Stimulated activated CD4-positive, alpha-beta T cell treated with anti-CD3 and anti-CD28 coated beads, Interleukin-15, amount 100 ng/mL, for 48 hours (primary cell): Measurements from ENCODE around the gene AVPR2.

Experiments used
- DNase-seq, 2 donors: peaks; one replicate each; pipeline ENCODE4 v3.0.0-alpha.2; 2020; ENCODE audit warnings: low read depth in 2 of 2

The AVPR2 gene

GRCh38 chrX:153913701-153914100, 9.2 kb downstream of the AVPR2 start:
- no peak for DNase-seq

- no peak for DNase-seq
Observed at GRCh38 chrX:153917869-153918268, 13.4 kb downstream of the AVPR2 start.

DNA sequence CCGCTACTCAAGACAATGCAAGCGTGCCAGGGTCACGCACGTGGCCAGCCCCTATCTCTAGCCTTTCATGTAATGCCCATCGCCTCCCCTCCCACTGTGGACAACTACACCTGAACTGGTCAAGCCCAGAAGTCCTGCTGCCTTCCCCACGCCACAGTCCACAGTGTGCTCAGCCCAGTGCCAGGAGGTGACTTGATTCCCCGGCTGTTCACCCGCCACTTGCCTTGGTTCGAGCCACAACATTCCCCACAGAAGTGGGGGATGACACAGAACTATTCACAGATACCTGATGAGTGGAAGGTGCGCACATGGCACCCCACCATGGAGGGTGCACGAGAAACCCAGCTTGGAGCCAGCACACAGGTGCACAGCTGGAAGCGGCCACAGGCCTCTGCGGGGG, 14.8 kb downstream of the AVPR2 start:
- DNase-seq = no peak

GRCh38 chrX:153920546-153920945, 16.1 kb downstream of the AVPR2 start:
- DNase-seq = no peak

DNA sequence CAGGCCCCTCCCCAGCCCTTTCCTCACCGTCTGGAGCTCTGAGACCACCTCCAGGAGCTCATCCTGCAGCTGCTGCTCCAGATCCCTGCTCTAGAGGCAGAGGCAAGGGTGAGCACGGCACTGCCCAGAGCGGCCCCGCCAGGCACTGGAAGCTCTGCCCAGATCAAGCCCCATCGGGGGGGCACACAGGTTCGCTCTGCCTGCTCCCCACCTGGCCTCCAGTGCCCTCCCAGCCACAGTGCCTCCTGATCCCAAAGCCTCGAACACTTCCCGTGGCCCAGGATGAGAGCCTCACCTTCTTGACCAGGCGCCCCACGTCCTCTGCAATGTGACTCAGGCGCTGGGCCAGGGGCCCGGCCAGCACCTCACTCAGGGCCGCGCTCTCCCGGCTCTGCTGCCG, 16.6 kb downstream of the AVPR2 start:
- DNase-seq = no peak

DNA sequence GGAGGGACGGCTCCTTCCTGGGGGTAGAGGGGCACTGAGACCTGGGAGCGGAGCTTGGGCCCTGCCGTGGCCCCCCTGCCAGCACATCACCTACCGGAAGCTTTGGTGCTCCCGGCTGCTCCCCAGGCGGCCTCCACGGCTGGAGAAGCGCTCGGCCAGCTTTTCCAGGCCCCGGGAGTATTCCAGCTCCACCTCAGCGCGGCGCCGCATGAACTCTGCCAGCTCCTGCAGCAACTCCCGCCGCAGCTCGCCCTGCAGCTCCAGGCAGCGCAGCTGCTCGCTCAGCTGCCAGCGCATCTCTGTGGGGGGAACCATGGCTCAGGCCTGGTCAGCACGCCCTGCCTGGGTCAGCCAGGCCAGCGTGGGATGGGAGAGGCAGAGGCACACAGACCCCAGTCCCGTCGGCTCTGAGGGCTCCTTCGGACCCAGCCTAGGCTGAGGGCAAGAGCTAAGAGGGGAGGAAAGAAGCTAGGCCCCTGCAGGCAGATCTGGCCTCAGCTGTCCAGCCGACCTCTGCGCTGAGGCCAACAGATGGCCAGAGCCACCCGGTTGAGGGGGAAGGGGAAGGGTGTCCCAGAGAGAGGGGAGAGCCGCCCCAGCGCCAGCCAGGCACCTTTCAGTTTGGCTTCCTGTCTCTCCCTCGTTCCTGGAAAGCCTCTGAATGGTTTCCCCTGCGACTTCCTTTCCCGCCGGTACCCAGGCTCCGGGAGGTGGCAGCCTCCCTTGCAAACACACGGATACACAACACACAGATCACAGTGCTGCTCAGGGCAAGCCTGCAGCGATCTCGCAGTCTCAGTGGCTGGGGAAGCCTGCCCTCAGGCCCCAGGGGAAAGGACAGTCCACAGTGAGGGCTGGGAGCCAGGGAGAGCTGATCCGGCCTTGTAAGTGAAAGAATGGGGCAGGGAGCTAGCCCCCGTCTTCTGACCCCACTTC, 17.3 kb downstream of the AVPR2 start:
- no peak for DNase-seq

DNA sequence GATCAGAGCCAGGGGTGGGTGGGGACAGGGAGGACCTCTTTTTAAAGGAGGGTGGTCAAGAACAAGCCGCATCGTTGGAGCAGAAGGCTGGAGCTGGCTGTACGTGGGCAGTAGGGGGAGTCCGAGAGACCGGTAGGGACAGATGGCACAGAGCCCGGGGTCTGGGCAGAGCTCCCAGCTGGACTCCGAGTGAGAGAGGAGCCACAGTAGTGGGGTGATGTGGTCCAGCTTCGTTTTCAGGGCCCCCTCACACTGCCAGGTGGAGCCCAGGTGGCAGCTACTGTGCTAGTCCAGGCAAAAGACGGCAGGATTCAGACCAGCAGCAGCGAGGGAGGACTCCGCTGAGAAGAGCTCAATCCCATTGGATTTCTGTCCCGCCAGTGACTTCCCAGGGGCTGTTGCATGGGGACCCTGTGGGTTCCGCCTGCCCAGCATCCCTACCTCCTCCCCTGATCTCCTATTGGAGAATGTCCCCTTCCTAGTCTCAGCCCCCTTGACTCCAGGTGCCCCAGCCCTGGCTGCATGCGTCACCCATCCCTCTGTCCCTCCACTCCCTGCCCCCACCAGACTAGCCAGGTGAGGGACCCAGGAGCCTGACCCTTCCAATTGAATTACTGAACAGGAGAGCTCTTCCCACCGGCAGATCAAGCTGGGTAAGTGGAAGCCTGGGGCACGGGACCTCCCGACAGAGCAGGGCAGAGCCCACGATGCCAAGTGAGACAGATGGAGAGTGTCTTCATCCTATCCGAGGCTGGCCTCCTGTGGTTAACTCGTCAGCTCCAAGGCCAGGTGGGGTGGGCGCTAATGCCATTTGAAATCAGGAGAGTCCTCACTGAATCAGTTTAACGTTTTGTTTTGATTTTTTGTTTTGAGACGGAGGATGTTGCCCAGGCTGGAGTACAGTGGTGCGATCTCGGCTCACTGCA, 18.7 kb downstream of the AVPR2 start:
- DNase-seq = no peak

- DNase-seq = no peak
Observed at GRCh38 chrX:153924149-153924861, 19.8 kb downstream of the AVPR2 start.

- no peak for DNase-seq
Observed at GRCh38 chrX:153925387-153925738, 20.9 kb downstream of the AVPR2 start.

DNA sequence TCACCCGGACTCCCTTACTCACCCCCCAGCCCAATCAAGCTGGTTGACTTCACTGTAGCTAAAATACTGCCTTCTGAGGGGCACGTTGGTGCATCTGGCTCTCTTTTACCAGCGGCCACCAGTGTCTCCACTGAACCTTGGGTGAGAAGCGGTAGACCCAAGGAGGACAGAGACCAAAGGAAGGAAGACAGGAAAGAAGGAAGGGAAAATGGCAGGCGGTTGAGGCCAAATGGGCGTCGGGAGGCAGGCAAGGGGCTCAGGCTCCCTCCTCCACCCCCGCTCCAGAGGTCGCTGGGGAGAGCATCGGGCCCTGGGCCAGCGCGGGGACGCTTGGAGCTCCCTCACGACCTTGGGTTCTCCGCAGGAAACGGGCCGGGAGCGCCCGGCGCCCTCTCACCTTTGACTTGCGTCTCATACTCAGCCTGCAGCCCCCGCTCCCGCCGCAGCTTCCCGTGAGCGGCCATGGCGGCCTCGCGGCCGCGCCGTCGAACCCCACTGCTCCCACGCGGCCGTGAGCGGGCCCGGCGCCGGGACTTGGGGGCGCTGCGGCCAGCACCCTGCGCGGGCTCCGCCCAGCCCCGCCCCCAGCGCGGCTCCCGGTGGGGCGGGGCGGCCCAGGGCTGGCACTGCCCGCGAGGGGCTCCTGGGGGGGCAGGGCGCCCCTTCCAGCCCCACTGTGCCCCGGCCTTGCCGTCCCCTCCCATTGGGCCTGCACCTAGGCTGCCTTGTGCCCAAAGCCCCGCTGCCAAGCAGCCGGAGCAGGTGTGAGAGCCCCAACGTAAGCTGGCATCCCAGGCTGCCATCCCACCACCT, 21.5 kb downstream of the AVPR2 start, which contains the start of gene ARHGAP4:
ARHGAP4 (minus strand) TSS at position 526 of the 813 bp plus-strand sequence; CDS start at position 464, 62 bp downstream.
- peak in 1 of 2 donors; percentile 52 for DNase-seq

- no peak for DNase-seq
Observed at GRCh38 chrX:153926552-153926857, 22.0 kb downstream of the AVPR2 start.

- peak; percentile 50 to 59 for DNase-seq
Observed at GRCh38 chrX:153926858-153927671, 22.6 kb downstream of the AVPR2 start.

DNA sequence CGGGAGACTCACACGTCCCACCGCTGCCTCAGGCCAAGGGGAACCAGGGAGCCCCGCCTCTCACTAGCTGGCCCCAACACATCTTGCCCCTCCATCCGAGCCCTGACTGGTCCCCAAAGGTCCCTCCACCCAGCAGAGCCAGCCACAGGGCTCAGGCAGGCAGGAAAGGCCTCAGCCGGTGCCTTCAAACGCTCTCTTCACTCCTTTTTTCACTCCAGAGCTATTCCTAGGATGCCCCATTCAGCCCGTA, 23.1 kb downstream of the AVPR2 start:
- no peak for DNase-seq

DNA sequence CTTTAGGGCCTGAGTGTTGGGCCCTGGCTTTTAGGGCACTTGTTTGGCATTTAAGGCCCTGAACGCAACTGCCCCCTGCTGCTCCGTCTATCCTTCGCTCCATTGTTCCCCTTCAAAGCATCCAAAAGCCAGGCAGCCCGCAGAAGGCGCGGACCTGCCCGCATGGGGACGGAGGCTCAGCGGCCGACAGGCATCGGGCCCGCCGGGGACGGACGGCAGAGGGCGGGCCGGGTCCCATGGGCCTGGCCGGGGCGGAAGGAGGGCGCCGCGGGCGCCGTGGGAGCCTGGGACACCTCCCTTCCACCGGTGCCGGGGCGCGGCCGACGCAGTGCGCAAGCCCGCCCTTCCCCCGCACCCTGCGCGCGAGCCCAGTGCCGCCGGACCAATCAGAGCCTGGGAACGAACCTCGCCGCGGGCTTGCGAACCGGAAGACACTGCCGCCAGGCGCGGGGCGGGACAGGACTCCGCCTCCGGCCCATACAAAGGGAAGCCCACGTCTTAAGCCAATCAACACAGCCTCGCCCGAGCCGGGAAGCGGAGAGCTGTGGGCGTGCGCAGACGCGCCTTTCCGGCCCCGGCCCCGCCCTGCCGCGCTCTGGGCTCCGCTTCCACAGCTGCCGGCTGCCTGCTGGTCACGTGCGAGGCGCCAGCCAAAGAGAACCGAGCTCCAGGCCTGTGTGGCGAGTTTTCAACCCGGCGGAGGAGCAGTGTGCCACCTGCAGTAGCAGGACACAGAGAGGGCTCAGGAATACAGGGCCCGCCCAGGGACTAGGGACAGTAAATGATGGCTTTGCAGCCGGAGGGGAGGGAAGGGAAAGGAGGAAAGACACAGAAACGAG, 23.7 kb downstream of the AVPR2 start:
- peak; percentile 91 to 92 for DNase-seq

GRCh38 chrX:153928846-153929245, 24.4 kb downstream of the AVPR2 start:
- DNase-seq = no peak

DNA sequence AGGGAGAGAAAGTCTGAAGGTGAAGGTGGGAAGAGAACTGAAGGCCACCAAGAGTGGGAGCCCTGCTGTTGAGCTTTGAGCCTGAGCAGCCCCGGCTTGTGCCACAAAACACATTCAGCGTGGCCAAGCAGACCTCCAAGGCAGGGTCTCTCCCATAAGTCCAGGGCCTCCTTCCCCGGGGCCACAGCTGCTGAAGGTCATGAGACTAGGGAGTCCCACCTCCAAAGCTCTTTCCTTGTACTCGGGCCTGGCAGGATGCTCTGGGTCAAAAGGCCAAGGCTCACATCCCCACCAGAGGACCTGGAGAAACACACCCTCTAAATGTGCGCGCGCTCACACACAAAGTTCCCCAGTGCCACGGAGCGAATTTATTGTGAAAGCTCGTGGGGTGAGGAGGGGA, 25.1 kb downstream of the AVPR2 start:
- DNase-seq = no peak

DNA sequence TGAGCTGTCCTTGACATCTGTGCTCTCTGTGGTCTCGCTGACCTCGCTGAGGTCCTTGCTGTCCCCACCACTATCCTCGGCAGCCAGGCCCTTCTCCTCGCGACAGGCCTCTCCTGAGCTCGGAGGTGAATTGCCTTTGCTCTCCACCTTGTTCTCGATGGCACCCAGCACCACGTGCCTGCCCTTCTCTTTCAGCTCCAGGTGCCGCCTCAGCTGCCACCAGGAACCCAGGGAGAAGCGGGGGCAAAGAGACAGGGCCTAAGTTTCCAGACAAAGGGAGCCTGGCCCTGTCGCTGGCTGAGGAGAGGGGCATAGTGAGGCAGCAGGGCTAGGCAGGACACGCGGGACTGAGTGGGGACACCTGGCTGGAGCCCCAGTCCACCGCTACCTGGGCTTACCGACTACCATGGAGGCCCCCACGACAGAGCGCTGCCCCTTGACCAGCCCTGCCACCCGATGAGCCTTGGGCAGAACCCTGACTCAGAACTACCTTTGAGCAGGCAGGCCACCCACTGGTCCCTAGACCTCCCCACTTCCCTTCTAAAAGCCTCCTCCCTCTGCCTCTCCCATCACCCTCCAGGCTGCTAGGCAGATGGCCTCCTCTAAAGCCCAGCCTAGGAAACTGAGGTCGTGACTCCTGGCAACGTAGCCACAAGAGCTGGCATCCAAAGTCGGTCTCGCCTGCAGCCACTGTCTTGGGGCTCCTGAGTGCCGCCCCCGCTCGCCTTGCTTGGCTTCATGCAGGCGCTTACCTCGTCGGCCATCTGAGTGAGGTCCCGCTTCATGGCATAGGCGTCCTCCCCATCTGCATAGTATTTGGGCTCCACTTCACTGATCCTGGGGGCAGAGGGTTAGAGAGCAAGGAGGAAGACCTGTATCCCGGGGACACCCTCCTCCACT, 25.8 kb downstream of the AVPR2 start:
- DNase-seq = no peak

DNA sequence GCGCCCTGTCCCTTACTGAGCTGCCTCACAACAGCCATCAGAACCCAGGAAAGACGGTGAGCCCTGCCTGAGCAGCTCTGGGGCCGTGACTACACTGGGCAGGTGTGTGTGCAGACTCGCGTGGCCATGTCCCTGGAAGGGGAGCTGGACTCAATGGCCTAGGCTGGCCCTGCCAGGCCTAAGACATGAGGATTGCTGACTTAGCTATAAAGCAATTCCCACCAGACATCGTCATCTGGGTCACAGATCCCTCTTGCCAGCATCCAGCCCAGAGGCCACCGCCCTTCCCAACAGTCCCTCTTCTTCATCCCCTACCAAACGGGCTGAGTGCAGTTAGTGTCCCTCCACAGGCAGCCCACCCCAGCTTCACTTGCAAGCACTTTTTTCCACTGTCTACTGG, 26.7 kb downstream of the AVPR2 start:
- no peak for DNase-seq

GRCh38 chrX:153931748-153932147, 27.3 kb downstream of the AVPR2 start:
- no peak for DNase-seq
